ENCODE results near the gene ATRNL1. TPM values are rescaled to one million over a fixed set of nuclear protein-coding genes. Genes with fewer than 3 reads are reported as not detected.

ATRNL1 gene
- total RNA-seq, 1 donor from 2014 or later = 0.93 TPM

GRCh38 chr10:115606086-115606485 lies 512.9 kb downstream of the ATRNL1 start:
- no peaks in the 10 kb centered on the region for H3K9me3 ChIP-seq
- no peak for DNase-seq
- H3K36me3 ChIP-seq = no peaks in the 10 kb centered on the region

GRCh38 chr10:115606741-115607140 lies 513.6 kb downstream of the ATRNL1 start:
- no peaks in the 10 kb centered on the region for H3K27me3 ChIP-seq
- DNase-seq = no peak
- intact Hi-C loops (cut with DNase I) = no loop called here
- H3K4me1 ChIP-seq = no peaks in the 10 kb centered on the region
- no peak for TF ChIP-seq CTCF (IDR thresholded peaks at IDR 0.05)
- no peak overlapping the region for H3K4me3 ChIP-seq
- no peaks in the 10 kb centered on the region for H3K36me3 ChIP-seq
- no peak overlapping the region for H3K27ac ChIP-seq
- H3K9me3 ChIP-seq = no peaks in the 10 kb centered on the region
- ATAC-seq = no peak

More at GRCh38 chr10:115606086-115606485, 512.9 kb downstream of the ATRNL1 start:
- intact Hi-C loops (cut with DNase I) = no loop called here
- Histone ChIP-seq H3K27me3 (no peaks in the 10 kb centered on the region), H3K27ac (no peak overlapping the region), H3K4me1 (no peaks in the 10 kb centered on the region), H3K4me3 (no peak overlapping the region)
- ATAC-seq = no peak
- TF ChIP-seq CTCF (IDR thresholded peaks at IDR 0.05) = no peak

GRCh38 chr10:115624448-115624847 lies 531.3 kb downstream of the ATRNL1 start:
- Histone ChIP-seq H3K36me3 (no peaks in the 10 kb centered on the region), H3K27ac (no peak overlapping the region), H3K4me3 (no peak overlapping the region), H3K9me3 (no peaks in the 10 kb centered on the region), H3K27me3 (no peaks in the 10 kb centered on the region), H3K4me1 (no peaks in the 10 kb centered on the region)
- intact Hi-C loops (cut with DNase I) = no loop called here
- no peak for DNase-seq
- no peak for ATAC-seq
- TF ChIP-seq CTCF (IDR thresholded peaks at IDR 0.05) = no peak

- DNase-seq = no peak
- Histone ChIP-seq H3K27me3 (no peaks in the 10 kb centered on the region), H3K4me3 (no peak overlapping the region), H3K36me3 (no peaks in the 10 kb centered on the region), H3K9me3 (no peaks in the 10 kb centered on the region), H3K4me1 (no peaks in the 10 kb centered on the region), H3K27ac (no peak overlapping the region)
- no peak for ATAC-seq
- intact Hi-C loops (cut with DNase I) = no loop called here
- no peak for TF ChIP-seq CTCF (IDR thresholded peaks at IDR 0.05)
Observed at GRCh38 chr10:115628616-115629015, 535.5 kb downstream of the ATRNL1 start.

- no peaks in the 10 kb centered on the region for H3K4me1 ChIP-seq
- ATAC-seq = no peak
- H3K36me3 ChIP-seq = no peaks in the 10 kb centered on the region
- intact Hi-C loops (cut with DNase I) = no loop called here
- H3K27ac ChIP-seq = no peak overlapping the region
- H3K9me3 ChIP-seq = no peaks in the 10 kb centered on the region
- no peaks in the 10 kb centered on the region for H3K27me3 ChIP-seq
- TF ChIP-seq CTCF (IDR thresholded peaks at IDR 0.05) = no peak
- H3K4me3 ChIP-seq = no peak overlapping the region
- DNase-seq = no peak
Observed at GRCh38 chr10:115638246-115638645, 545.1 kb downstream of the ATRNL1 start.

- DNase-seq (no peak), ATAC-seq (no peak)
- no peak for TF ChIP-seq CTCF (IDR thresholded peaks at IDR 0.05)
- Histone ChIP-seq H3K36me3 (no peaks in the 10 kb centered on the region), H3K9me3 (no peaks in the 10 kb centered on the region), H3K27me3 (no peaks in the 10 kb centered on the region), H3K27ac (no peak overlapping the region), H3K4me3 (no peak overlapping the region), H3K4me1 (no peaks in the 10 kb centered on the region)
- intact Hi-C loops (cut with DNase I) = no loop called here
Observed at GRCh38 chr10:115649217-115649616, 556.1 kb downstream of the ATRNL1 start.
